ENCODE data around the gene NETO2. TPM values are rescaled to one million over a fixed set of nuclear protein-coding genes. Genes with fewer than 3 reads are reported as not detected.
A peak's percentile ranks its signal among the peaks of the same experiment; 100 is the strongest.

NETO2 gene
- total and polyA plus RNA-seq, 2 of the 13 experiments (the other 11 are each of a cell fraction or from before 2014, with no cell fraction given), result 8.2 to 13.5 TPM

DNA sequence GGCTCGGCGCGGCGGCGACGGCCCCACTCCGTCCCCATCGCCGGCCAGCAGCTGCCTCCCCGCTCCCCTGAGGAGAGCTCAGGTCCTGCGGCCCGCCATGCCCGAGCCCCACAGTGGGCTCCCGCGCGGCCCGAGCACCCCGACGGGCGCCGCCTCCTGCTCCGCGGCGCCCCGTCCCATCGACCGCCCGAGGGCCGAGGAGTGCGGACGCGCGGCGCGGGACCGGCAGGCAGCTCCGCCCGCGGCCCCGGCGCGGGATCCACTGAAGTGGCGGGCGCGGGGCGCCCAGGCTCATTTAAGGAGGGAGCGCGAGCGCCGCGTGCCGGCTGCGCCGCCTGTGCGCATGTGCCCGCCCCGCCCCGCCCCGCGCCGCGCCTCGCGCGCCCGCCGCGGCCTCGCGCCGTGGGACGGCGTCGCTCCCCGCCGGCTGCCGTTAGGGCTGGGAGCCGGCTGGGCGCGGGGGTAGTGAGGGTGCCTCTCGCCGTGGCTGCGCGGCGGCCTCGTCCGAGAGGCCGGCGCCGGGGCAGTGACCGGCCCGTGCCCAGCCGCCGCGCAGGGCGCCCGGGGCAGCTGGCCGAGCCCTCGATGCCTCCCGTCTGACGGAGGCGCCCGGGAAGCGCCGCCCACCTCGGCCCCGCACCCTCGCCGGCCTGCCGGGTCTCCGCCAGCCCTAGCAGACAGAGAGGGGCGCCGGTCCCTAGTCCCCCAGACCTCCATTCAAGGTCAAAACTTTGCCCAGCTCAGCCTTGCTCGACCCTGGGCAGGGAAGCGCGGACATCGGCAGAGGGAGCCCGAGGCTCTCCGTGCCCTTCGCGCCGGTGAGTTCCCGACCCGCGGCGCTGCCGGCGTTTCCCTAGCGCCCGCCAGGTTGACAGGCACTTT is at the start of gene NETO2 (continued):
- TF ChIP-seq, protein P1, sequence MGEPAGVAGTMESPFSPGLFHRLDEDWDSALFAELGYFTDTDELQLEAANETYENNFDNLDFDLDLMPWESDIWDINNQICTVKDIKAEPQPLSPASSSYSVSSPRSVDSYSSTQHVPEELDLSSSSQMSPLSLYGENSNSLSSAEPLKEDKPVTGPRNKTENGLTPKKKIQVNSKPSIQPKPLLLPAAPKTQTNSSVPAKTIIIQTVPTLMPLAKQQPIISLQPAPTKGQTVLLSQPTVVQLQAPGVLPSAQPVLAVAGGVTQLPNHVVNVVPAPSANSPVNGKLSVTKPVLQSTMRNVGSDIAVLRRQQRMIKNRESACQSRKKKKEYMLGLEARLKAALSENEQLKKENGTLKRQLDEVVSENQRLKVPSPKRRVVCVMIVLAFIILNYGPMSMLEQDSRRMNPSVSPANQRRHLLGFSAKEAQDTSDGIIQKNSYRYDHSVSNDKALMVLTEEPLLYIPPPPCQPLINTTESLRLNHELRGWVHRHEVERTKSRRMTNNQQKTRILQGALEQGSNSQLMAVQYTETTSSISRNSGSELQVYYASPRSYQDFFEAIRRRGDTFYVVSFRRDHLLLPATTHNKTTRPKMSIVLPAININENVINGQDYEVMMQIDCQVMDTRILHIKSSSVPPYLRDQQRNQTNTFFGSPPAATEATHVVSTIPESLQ (CRISPR knock-in tag; conservative IDR thresholded peaks at IDR 0.05), result no peak
- no peak for TF ChIP-seq BRCA1 (CRISPR knock-in tag; IDR thresholded peaks at IDR 0.05)
- TF ChIP-seq, protein P2, sequence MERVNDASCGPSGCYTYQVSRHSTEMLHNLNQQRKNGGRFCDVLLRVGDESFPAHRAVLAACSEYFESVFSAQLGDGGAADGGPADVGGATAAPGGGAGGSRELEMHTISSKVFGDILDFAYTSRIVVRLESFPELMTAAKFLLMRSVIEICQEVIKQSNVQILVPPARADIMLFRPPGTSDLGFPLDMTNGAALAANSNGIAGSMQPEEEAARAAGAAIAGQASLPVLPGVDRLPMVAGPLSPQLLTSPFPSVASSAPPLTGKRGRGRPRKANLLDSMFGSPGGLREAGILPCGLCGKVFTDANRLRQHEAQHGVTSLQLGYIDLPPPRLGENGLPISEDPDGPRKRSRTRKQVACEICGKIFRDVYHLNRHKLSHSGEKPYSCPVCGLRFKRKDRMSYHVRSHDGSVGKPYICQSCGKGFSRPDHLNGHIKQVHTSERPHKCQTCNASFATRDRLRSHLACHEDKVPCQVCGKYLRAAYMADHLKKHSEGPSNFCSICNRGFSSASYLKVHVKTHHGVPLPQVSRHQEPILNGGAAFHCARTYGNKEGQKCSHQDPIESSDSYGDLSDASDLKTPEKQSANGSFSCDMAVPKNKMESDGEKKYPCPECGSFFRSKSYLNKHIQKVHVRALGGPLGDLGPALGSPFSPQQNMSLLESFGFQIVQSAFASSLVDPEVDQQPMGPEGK (CRISPR knock-in tag; IDR thresholded peaks at IDR 0.05), result peak; percentile 17; the same call in 1 of the 2 replicates
- TF ChIP-seq PCBP2 (optimal IDR thresholded peaks at IDR 0.05; ENCODE audit: low read depth, low read length, poor library complexity, severe bottlenecking), result no peak
- peak; percentile 8; the same call in 1 of the 2 replicates for TF ChIP-seq ZNF607 (CRISPR knock-in tag; IDR thresholded peaks at IDR 0.05; ENCODE audit: borderline replicate concordance)
- TF ChIP-seq MAFG (CRISPR knock-in tag; IDR thresholded peaks at IDR 0.05), result no peak
- no peak for TF ChIP-seq ZNF614 (CRISPR knock-in tag; IDR thresholded peaks at IDR 0.05; ENCODE audit: borderline replicate concordance)
- TF ChIP-seq TBP (CRISPR knock-in tag; IDR thresholded peaks at IDR 0.05), result 0 out of 2 replicates have a peak, but pooled peaks have one; percentile 63
- TF ChIP-seq, protein P3, sequence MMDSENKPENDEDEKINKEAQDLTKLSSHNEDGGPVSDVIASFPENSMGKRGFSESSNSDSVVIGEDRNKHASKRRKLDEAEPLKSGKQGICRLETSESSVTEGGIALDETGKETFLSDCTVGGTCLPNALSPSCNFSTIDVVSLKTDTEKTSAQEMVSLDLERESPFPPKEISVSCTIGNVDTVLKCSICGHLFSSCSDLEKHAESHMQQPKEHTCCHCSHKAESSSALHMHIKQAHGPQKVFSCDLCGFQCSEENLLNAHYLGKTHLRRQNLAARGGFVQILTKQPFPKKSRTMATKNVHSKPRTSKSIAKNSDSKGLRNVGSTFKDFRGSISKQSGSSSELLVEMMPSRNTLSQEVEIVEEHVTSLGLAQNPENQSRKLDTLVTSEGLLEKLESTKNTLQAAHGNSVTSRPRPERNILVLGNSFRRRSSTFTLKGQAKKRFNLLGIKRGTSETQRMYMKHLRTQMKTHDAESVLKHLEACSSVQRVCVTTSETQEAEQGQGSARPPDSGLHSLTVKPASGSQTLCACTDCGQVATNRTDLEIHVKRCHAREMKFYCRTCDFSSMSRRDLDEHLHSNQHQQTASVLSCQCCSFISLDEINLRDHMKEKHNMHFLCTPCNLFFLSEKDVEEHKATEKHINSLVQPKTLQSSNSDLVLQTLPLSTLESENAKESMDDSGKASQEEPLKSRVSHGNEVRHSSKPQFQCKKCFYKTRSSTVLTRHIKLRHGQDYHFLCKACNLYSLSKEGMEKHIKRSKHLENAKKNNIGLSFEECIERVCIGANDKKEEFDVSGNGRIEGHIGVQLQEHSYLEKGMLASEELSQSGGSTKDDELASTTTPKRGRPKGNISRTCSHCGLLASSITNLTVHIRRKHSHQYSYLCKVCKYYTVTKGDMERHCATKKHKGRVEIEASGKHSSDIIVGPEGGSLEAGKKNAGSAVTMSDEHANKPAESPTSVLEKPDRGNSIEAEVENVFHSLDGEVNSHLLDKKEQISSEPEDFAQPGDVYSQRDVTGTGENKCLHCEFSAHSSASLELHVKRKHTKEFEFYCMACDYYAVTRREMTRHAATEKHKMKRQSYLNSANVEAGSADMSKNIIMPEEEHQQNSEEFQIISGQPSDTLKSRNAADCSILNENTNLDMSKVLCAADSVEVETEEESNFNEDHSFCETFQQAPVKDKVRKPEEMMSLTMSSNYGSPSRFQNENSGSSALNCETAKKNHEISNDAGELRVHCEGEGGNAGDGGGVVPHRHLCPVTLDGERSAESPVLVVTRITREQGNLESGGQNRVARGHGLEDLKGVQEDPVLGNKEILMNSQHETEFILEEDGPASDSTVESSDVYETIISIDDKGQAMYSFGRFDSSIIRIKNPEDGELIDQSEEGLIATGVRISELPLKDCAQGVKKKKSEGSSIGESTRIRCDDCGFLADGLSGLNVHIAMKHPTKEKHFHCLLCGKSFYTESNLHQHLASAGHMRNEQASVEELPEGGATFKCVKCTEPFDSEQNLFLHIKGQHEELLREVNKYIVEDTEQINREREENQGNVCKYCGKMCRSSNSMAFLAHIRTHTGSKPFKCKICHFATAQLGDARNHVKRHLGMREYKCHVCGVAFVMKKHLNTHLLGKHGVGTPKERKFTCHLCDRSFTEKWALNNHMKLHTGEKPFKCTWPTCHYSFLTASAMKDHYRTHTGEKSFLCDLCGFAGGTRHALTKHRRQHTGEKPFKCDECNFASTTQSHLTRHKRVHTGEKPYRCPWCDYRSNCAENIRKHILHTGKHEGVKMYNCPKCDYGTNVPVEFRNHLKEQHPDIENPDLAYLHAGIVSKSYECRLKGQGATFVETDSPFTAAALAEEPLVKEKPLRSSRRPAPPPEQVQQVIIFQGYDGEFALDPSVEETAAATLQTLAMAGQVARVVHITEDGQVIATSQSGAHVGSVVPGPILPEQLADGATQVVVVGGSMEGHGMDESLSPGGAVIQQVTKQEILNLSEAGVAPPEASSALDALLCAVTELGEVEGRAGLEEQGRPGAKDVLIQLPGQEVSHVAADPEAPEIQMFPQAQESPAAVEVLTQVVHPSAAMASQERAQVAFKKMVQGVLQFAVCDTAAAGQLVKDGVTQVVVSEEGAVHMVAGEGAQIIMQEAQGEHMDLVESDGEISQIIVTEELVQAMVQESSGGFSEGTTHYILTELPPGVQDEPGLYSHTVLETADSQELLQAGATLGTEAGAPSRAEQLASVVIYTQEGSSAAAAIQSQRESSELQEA (CRISPR knock-in tag; IDR thresholded peaks at IDR 0.05; ENCODE audit: not compliant biosample characterization), result no peak
- no peak for TF ChIP-seq TEAD2 (CRISPR knock-in tag; IDR thresholded peaks at IDR 0.05)
- no peak for TF ChIP-seq NR2F2 (IDR thresholded peaks at IDR 0.05; ENCODE audit: borderline replicate concordance, low read depth)
- TF ChIP-seq, protein P4, sequence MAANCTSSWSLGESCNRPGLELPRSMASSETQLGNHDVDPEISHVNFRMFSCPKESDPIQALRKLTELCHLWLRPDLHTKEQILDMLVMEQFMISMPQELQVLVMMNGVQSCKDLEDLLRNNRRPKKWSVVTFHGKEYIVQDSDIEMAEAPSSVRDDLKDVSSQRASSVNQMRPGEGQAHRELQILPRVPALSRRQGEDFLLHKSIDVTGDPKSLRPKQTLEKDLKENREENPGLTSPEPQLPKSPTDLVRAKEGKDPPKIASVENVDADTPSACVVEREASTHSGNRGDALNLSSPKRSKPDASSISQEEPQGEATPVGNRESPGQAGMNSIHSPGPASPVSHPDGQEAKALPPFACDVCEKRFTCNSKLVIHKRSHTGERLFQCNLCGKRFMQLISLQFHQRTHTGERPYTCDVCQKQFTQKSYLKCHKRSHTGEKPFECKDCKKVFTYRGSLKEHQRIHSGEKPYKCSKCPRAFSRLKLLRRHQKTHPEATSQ (CRISPR knock-in tag; IDR thresholded peaks at IDR 0.05; ENCODE audit: borderline replicate concordance), result no peak

All from HepG2 (cell line).